ENCODE results near the gene MEP1B. TPM values are rescaled to one million over a fixed set of nuclear protein-coding genes. Genes with fewer than 3 reads are reported as not detected.
"Not testable (repeated sequence)": the region's sequence is repeated elsewhere in the genome, so short reads cannot be mapped to it uniquely, and the experiment has no call there.

Gene MEP1B
- polyA plus RNA-seq, 1 experiment = not detected

GRCh38 chr18:32158108-32158624 is 31.7 kb upstream of the MEP1B start:
- DNase-seq (ENCODE audit: low read depth) = peak; percentile 25
- Histone ChIP-seq H3K4me3 (ENCODE audit: low read depth, low read length) (no peak overlapping the region), H3K36me3 (ENCODE audit: control insufficient read depth, insufficient read depth, low read length) (no peaks in the 10 kb centered on the region), H3K27me3 (ENCODE audit: control insufficient read depth, insufficient read depth, low read length) (no peaks in the 10 kb centered on the region)
- POLR2A ChIA-PET = no interaction called here
- TF ChIP-seq, protein P1, sequence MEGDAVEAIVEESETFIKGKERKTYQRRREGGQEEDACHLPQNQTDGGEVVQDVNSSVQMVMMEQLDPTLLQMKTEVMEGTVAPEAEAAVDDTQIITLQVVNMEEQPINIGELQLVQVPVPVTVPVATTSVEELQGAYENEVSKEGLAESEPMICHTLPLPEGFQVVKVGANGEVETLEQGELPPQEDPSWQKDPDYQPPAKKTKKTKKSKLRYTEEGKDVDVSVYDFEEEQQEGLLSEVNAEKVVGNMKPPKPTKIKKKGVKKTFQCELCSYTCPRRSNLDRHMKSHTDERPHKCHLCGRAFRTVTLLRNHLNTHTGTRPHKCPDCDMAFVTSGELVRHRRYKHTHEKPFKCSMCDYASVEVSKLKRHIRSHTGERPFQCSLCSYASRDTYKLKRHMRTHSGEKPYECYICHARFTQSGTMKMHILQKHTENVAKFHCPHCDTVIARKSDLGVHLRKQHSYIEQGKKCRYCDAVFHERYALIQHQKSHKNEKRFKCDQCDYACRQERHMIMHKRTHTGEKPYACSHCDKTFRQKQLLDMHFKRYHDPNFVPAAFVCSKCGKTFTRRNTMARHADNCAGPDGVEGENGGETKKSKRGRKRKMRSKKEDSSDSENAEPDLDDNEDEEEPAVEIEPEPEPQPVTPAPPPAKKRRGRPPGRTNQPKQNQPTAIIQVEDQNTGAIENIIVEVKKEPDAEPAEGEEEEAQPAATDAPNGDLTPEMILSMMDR (IDR thresholded peaks at IDR 0.05; ENCODE audit: insufficient read depth, low read depth, low read length) = peak; percentile 84
- CTCF ChIA-PET = interaction anchor here (0.6 to 4.8 kb wide), 23 partner anchors 9 to 402 kb away, joined by 3 to 59 read pairs (median 4); partner anchors contain the start of genes GAREM1 and RNF138

DNA sequence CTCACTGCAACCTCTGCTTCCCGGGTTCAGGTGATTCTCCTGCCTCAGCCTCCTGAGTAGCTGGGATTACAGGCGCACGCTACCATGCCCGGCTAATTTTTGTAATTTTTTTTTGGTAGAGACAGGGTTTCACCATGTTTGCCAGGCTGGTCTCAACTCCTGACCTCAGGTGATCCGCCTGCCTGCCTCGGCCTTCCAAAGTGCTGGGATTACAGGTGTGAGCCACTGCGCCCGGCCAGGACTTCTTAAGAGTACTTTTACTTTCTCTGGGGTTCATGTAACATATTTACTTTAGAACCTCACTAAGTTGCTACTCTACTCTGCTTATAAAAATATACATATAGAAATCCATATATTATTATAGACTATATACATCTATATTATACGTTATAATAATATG is 31.2 kb upstream of the MEP1B start:
- CTCF ChIA-PET = interaction anchor here (0.7 to 4.8 kb wide), 19 partner anchors 8 to 399 kb away, joined by 3 to 59 read pairs (median 4); partner anchors contain the start of genes GAREM1 and RNF138
- not testable (repeated sequence) for H3K4me3 ChIP-seq (ENCODE audit: low read depth, low read length)

GRCh38 chr18:32160547-32160946 is 29.3 kb upstream of the MEP1B start:
- DNase-seq (ENCODE audit: low read depth) = no peak
- Histone ChIP-seq H3K27me3 (ENCODE audit: control insufficient read depth, insufficient read depth, low read length) (no peaks in the 10 kb centered on the region), H3K36me3 (ENCODE audit: control insufficient read depth, insufficient read depth, low read length) (no peaks in the 10 kb centered on the region), H3K4me3 (ENCODE audit: low read depth, low read length) (no peak overlapping the region)
- POLR2A ChIA-PET = no interaction called here
- TF ChIP-seq, protein P1 (IDR thresholded peaks at IDR 0.05; ENCODE audit: insufficient read depth, low read depth, low read length) = no peak
- CTCF ChIA-PET = interaction anchor here (1.4 to 1.5 kb wide), 2 partner anchors 15 to 392 kb away, joined by 3 to 7 read pairs; no protein-coding TSS in a partner anchor

More for the DNA sequence above, 31.2 kb upstream of the MEP1B start:
- DNase-seq (ENCODE audit: low read depth); POLR2A ChIA-PET; H3K27me3 ChIP-seq (ENCODE audit: control insufficient read depth, insufficient read depth, low read length); H3K36me3 ChIP-seq (ENCODE audit: control insufficient read depth, insufficient read depth, low read length): not testable (repeated sequence)

GRCh38 chr18:32167980-32168730 is 21.7 kb upstream of the MEP1B start:
- H3K4me3 ChIP-seq (ENCODE audit: low read depth, low read length) = no peak overlapping the region
- H3K27me3 ChIP-seq (ENCODE audit: control insufficient read depth, insufficient read depth, low read length) = no peaks in the 10 kb centered on the region
- TF ChIP-seq, protein P1 (IDR thresholded peaks at IDR 0.05; ENCODE audit: insufficient read depth, low read depth, low read length) = no peak
- no peaks in the 10 kb centered on the region for H3K36me3 ChIP-seq (ENCODE audit: control insufficient read depth, insufficient read depth, low read length)
- no peak for DNase-seq (ENCODE audit: low read depth)
- ChIA-PET POLR2A (no interaction called here), CTCF (interaction anchor here (0.6 to 3.0 kb wide), 3 partner anchors 10 to 302 kb away, joined by 3 to 22 read pairs (median 5); partner anchors contain the start of gene GAREM1)

DNA sequence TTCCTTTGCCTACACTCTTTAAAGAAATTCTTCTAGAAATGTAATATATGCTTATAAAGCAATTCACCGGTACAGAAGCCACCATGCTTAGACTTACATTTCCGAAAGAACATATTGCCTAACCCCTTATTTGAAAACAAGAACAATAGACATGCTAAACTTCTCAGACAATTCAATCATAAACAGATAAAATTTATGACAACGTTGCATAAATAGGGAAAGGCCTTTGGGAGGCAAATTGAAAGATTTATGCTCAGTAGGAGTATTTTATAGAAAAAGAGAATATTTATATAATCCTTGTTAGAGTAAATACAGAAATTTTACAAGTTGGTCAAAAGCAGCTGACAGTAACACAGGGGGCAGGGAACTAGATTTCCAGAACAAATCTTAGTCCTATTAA is 16.2 kb upstream of the MEP1B start:
- TF ChIP-seq, protein P1 (IDR thresholded peaks at IDR 0.05; ENCODE audit: insufficient read depth, low read depth, low read length) = no peak
- Histone ChIP-seq H3K4me3 (ENCODE audit: low read depth, low read length) (no peak overlapping the region), H3K27me3 (ENCODE audit: control insufficient read depth, insufficient read depth, low read length) (no peaks in the 10 kb centered on the region), H3K36me3 (ENCODE audit: control insufficient read depth, insufficient read depth, low read length) (no peaks in the 10 kb centered on the region)
- POLR2A ChIA-PET = no interaction called here
- CTCF ChIA-PET = no interaction called here
- no peak for DNase-seq (ENCODE audit: low read depth)
